BE2C (cell line): ENCODE results near the gene GAN.

ENCODE experiments used
- DNase-seq: peaks from one replicate; pipeline ENCODE4 v3.0.0-alpha.2; 2020
- H3K27me3 ChIP-seq: fragments of 250-450 bp; sonication (Bioruptor Pico); 2 replicates; pipeline ENCODE4 v1.5.1; 2020; ENCODE audit warnings: mild to moderate bottlenecking
- H3K36me3 ChIP-seq: fragments of 250-450 bp; sonication (Bioruptor Pico); 2 replicates; pipeline ENCODE4 v1.5.1; 2020; ENCODE audit warnings: mild to moderate bottlenecking
- H3K4me1 ChIP-seq: fragments of 250-450 bp; sonication (Bioruptor Pico); 2 replicates; pipeline ENCODE4 v1.5.1; 2020
- H3K4me3 ChIP-seq: 2 replicates; pipeline ENCODE4 v1.5.1; 2011; ENCODE audit warnings: low read depth, low read length
- H3K9me3 ChIP-seq: fragments of 250-450 bp; sonication (Bioruptor Pico); 2 replicates; pipeline ENCODE4 v1.5.1; 2020
- CTCF ChIP-seq: IDR thresholded peaks from 2 replicates; pipeline ENCODE4 v1.5.1; 2012; ENCODE audit warnings: mild to moderate bottlenecking, low read depth, low read length

GAN gene

GRCh38 chr16:81279392-81279791 is 35.4 kb upstream of the GAN start:
- H3K4me3 ChIP-seq: no peak overlapping the region
- no peaks in the 10 kb centered on the region for H3K9me3 ChIP-seq
- TF ChIP-seq CTCF: no peak
- no peaks in the 10 kb centered on the region for H3K4me1 ChIP-seq
- DNase-seq: no peak
- no peaks in the 10 kb centered on the region for H3K27me3 ChIP-seq
- H3K36me3 ChIP-seq: no peaks in the 10 kb centered on the region

- H3K36me3 ChIP-seq: no peaks in the 10 kb centered on the region
- no peak overlapping the region for H3K4me3 ChIP-seq
- no peak for TF ChIP-seq CTCF
- no peaks in the 10 kb centered on the region for H3K9me3 ChIP-seq
- H3K27me3 ChIP-seq: no peaks in the 10 kb centered on the region
- peaks cover 3% of the 10 kb centered on the region for H3K4me1 ChIP-seq
- no peak for DNase-seq
These were observed 34.4 kb upstream of the GAN start for GRCh38 chr16:81280393-81280792.

GRCh38 chr16:81283044-81283443 is 31.7 kb upstream of the GAN start:
- Histone ChIP-seq H3K4me3 (no peak overlapping the region), H3K36me3 (no peaks in the 10 kb centered on the region), H3K9me3 (no peaks in the 10 kb centered on the region), H3K4me1 (peaks cover 6% of the 10 kb centered on the region), H3K27me3 (no peaks in the 10 kb centered on the region)
- no peak for TF ChIP-seq CTCF
- DNase-seq: no peak

GRCh38 chr16:81284995-81285600 is 29.7 kb upstream of the GAN start:
- Histone ChIP-seq H3K4me1 (peaks cover 6% of the 10 kb centered on the region), H3K36me3 (no peaks in the 10 kb centered on the region), H3K9me3 (no peaks in the 10 kb centered on the region), H3K27me3 (no peaks in the 10 kb centered on the region), H3K4me3 (no peak overlapping the region)
- no peak for DNase-seq
- TF ChIP-seq CTCF: no peak

- H3K36me3 ChIP-seq: no peaks in the 10 kb centered on the region
- H3K4me3 ChIP-seq: no peak overlapping the region
- H3K27me3 ChIP-seq: no peaks in the 10 kb centered on the region
- TF ChIP-seq CTCF: no peak
- H3K9me3 ChIP-seq: no peaks in the 10 kb centered on the region
- DNase-seq: no peak
- peaks cover 6% of the 10 kb centered on the region for H3K4me1 ChIP-seq
These were observed 28.6 kb upstream of the GAN start for GRCh38 chr16:81286190-81286589.

GRCh38 chr16:81291117-81291516 is 23.6 kb upstream of the GAN start:
- TF ChIP-seq CTCF: no peak
- no peaks in the 10 kb centered on the region for H3K9me3 ChIP-seq

More at GRCh38 chr16:81291117-81291516, 23.6 kb upstream of the GAN start:
- Histone ChIP-seq H3K4me3 (no peak overlapping the region), H3K4me1 (no peaks in the 10 kb centered on the region), H3K36me3 (no peaks in the 10 kb centered on the region), H3K27me3 (no peaks in the 10 kb centered on the region)
- DNase-seq: no peak
